Mesenchymal stem cell (in vitro differentiated cells and primary cell): ENCODE data around the gene FXYD1.

Experiments
- DNase-seq: peaks from one replicate; pipeline ENCODE4 v3.0.0-alpha.2; 2013
- H2AFZ ChIP-seq: one replicate; pipeline ENCODE4 v1.6.1; 2013; ENCODE audit warnings: low read depth, mild to moderate bottlenecking, control low read depth, inconsistent platforms, low read length, moderate library complexity
- H2AK5ac ChIP-seq: 2 replicates; pipeline ENCODE4 v1.6.1; 2013; ENCODE audit warnings: low read length, moderate library complexity, mild to moderate bottlenecking, inconsistent platforms; ENCODE audit not compliant: severe bottlenecking
- H2BK120ac ChIP-seq: one replicate; pipeline ENCODE4 v1.6.1; 2013; ENCODE audit warnings: low read depth, mild to moderate bottlenecking, inconsistent platforms, low read length, moderate library complexity
- H2BK12ac ChIP-seq, 2 experiments: one replicate each; pipeline ENCODE4 v1.6.1; 2013; ENCODE audit warnings: inconsistent platforms in 2 of 2, low read length in 2 of 2, mild to moderate bottlenecking in 2 of 2, moderate library complexity in 2 of 2, control low read depth in 1 of 2
- H2BK15ac ChIP-seq: one replicate; pipeline ENCODE4 v1.6.1; 2013; ENCODE audit warnings: mild to moderate bottlenecking, low read depth, inconsistent platforms; ENCODE audit not compliant: poor library complexity, severe bottlenecking
- H2BK5ac ChIP-seq: 2 replicates; pipeline ENCODE4 v1.6.1; 2013; ENCODE audit warnings: low read depth, mild to moderate bottlenecking, low read length, control low read depth, inconsistent platforms; ENCODE audit not compliant: poor library complexity, severe bottlenecking
- H3K14ac ChIP-seq, 2 experiments: one replicate each; pipeline ENCODE4 v1.6.1; 2013; ENCODE audit warnings: inconsistent platforms in 2 of 2, low read length in 2 of 2, control low read depth in 1 of 2, mild to moderate bottlenecking in 1 of 2, moderate library complexity in 1 of 2
- H3K18ac ChIP-seq, 2 experiments: one replicate each; pipeline ENCODE4 v1.6.1; 2013; ENCODE audit warnings: inconsistent platforms in 2 of 2, low read length in 2 of 2, control low read depth in 1 of 2, low read depth in 1 of 2, mild to moderate bottlenecking in 1 of 2
- H3K23ac ChIP-seq, 2 experiments: one replicate each; pipeline ENCODE4 v1.6.1; 2013; ENCODE audit warnings: inconsistent platforms in 2 of 2, low read length in 2 of 2, mild to moderate bottlenecking in 2 of 2, moderate library complexity in 2 of 2, control low read depth in 1 of 2
- H3K27ac ChIP-seq: 2 replicates; pipeline ENCODE4 v1.5.1; 2013; ENCODE audit warnings: mild to moderate bottlenecking, moderate library complexity, low read length, control low read depth, inconsistent platforms; ENCODE audit not compliant: poor library complexity, severe bottlenecking
- H3K27me3 ChIP-seq, 2 experiments: 2 replicates each; pipeline versions ENCODE4 v1.6.1 to v1.7.0; 2013; ENCODE audit warnings: low read length in 2 of 2, mild to moderate bottlenecking in 2 of 2, moderate library complexity in 2 of 2, control low read depth in 1 of 2, inconsistent platforms in 1 of 2; ENCODE audit not compliant: control insufficient read depth in 1 of 2, insufficient read depth in 1 of 2
- H3K36me3 ChIP-seq, 2 experiments: 2 replicates each; pipeline versions ENCODE4 v1.6.1 to v1.7.0; 2013; ENCODE audit warnings: low read length in 2 of 2, control low read depth in 1 of 2, inconsistent platforms in 1 of 2, low read depth in 1 of 2, mild to moderate bottlenecking in 1 of 2; ENCODE audit not compliant: insufficient read depth in 2 of 2, control insufficient read depth in 1 of 2
- H3K4ac ChIP-seq, 2 experiments: one replicate each; pipeline ENCODE4 v1.6.1; 2013; ENCODE audit warnings: inconsistent platforms in 2 of 2, low read length in 2 of 2, mild to moderate bottlenecking in 2 of 2, moderate library complexity in 2 of 2, control low read depth in 1 of 2, low read depth in 1 of 2
- H3K4me1 ChIP-seq: 2 replicates; pipeline ENCODE4 v1.6.1; 2013; ENCODE audit warnings: low read depth, low read length, control low read depth; ENCODE audit not compliant: control insufficient read depth, insufficient read depth
- H3K4me2 ChIP-seq: 2 replicates; pipeline ENCODE4 v1.6.1; 2013; ENCODE audit warnings: low read length, mild to moderate bottlenecking, inconsistent platforms; ENCODE audit not compliant: poor library complexity, severe bottlenecking
- H3K4me3 ChIP-seq, 2 experiments: 2 replicates each; pipeline versions ENCODE4 v1.5.1 to v1.7.0; 2013; ENCODE audit warnings: low read length in 2 of 2, mild to moderate bottlenecking in 2 of 2, control low read depth in 1 of 2, low read depth in 1 of 2; ENCODE audit not compliant: insufficient read depth in 1 of 2
- H3K79me1 ChIP-seq: replicated peaks from 2 replicates; pipeline ENCODE4 v1.6.1; 2013; ENCODE audit warnings: mild to moderate bottlenecking, control low read depth, low read length, inconsistent platforms; ENCODE audit not compliant: poor library complexity, severe bottlenecking
- H3K9ac ChIP-seq: 2 replicates; pipeline ENCODE4 v1.7.0; 2013; ENCODE audit warnings: mild to moderate bottlenecking, low read length, moderate library complexity
- H3K9me3 ChIP-seq: 2 replicates; pipeline ENCODE4 v1.7.0; 2013; ENCODE audit warnings: mild to moderate bottlenecking, low read length; ENCODE audit not compliant: control insufficient read depth
- H4K8ac ChIP-seq: one replicate; pipeline ENCODE4 v1.6.1; 2013; ENCODE audit warnings: inconsistent platforms, mild to moderate bottlenecking, low read length, moderate library complexity
- H4K91ac ChIP-seq: one replicate; pipeline ENCODE4 v1.6.1; 2013; ENCODE audit warnings: mild to moderate bottlenecking, low read length, inconsistent platforms
- WGBS: methylation state at CpG from one replicate; pipeline ENCODE4 v1.1.7; 2013; ENCODE audit warnings: mixed read lengths; 5-methylcytosine and 5-hydroxymethylcytosine counted together

FXYD1 gene

GRCh38 chr19:35146746-35147459 is 8.3 kb downstream of the FXYD1 start:
- peaks cover 26% of the 10 kb centered on the region for H3K4me1 ChIP-seq
- H3K14ac ChIP-seq: no peak overlapping the region
- H2BK120ac ChIP-seq: no peak overlapping the region
- H3K4me3 ChIP-seq: no peak overlapping the region
- H4K8ac ChIP-seq: no peak overlapping the region
- no peak overlapping the region for H2AFZ ChIP-seq
- WGBS: 82% methylated on average over 5 of the region's 7 CpGs
- H3K36me3 ChIP-seq: no peaks in the 10 kb centered on the region
- H3K79me1 ChIP-seq: no peaks in the 10 kb centered on the region
- no peak for DNase-seq
- H2BK15ac ChIP-seq: no peak overlapping the region
- no peak overlapping the region for H2BK5ac ChIP-seq
- peaks cover 4 to 34% of the 10 kb centered on the region in 2 experiments for H3K27me3 ChIP-seq
- H3K27ac ChIP-seq: no peak overlapping the region
- no peak overlapping the region for H3K4me2 ChIP-seq
- no peak overlapping the region for H3K4ac ChIP-seq
- no peak overlapping the region for H3K18ac ChIP-seq
- H3K23ac ChIP-seq: no peak overlapping the region
- no peaks in the 10 kb centered on the region for H3K9me3 ChIP-seq
- no peak overlapping the region for H2BK12ac ChIP-seq
- no peak overlapping the region for H3K9ac ChIP-seq
- no peak overlapping the region for H4K91ac ChIP-seq
- H2AK5ac ChIP-seq: no peak overlapping the region

GRCh38 chr19:35149463-35149862 is 10.8 kb downstream of the FXYD1 start:
- Histone ChIP-seq H3K79me1 (no peaks in the 10 kb centered on the region), H2BK12ac (no peak overlapping the region), H2AFZ (no peak overlapping the region), H3K4me1 (peaks cover 26% of the 10 kb centered on the region), H2BK120ac (no peak overlapping the region), H3K14ac (no peak overlapping the region), H3K4me3 (no peak overlapping the region), H3K18ac (no peak overlapping the region), H3K36me3 (no peaks in the 10 kb centered on the region), H3K4me2 (no peak overlapping the region), H3K9ac (no peak overlapping the region), H4K91ac (no peak overlapping the region), H2BK5ac (no peak overlapping the region), H4K8ac (no peak overlapping the region), H3K23ac (no peak overlapping the region), H3K4ac (no peak overlapping the region), H3K27ac (no peak overlapping the region), H3K9me3 (no peaks in the 10 kb centered on the region), H2AK5ac (peak overlapping the region; percentile 38), H2BK15ac (no peak overlapping the region), H3K27me3 (peaks cover 0 to 11% of the 10 kb centered on the region in 2 experiments)
- DNase-seq: no peak
- 88% methylated on average over 2 of the region's 3 CpGs for WGBS

DNA sequence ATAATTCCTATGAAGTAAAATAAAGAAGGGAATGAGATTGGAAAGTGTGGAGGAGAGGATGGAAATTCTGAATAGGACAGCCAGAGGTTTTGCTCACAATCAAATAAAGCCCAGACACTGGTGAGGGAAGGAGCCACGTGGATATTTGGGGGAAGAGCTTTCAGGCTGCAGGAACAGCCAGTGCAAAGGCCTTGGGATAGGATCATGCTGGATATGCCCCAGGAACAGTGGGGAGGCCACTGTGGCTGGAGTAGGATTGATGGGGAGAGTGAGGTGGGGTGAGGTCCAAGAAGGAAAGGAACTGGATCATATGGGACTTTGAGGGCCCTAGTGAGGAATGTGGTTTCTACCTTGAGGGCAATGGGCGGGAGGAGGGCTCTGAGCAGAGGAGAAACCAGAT is 11.8 kb downstream of the FXYD1 start:
- Histone ChIP-seq H2BK12ac (no peak overlapping the region), H3K14ac (no peak overlapping the region), H3K4me1 (peaks cover 25% of the 10 kb centered on the region), H4K91ac (no peak overlapping the region), H3K4ac (no peak overlapping the region), H3K18ac (no peak overlapping the region), H2BK5ac (no peak overlapping the region), H2AK5ac (no peak overlapping the region), H3K4me2 (no peak overlapping the region), H3K9me3 (no peaks in the 10 kb centered on the region), H3K79me1 (peaks cover 3% of the 10 kb centered on the region), H2BK120ac (no peak overlapping the region), H3K27ac (no peak overlapping the region), H2BK15ac (no peak overlapping the region), H3K36me3 (no peaks in the 10 kb centered on the region), H2AFZ (no peak overlapping the region), H4K8ac (no peak overlapping the region), H3K27me3 (peaks cover 0 to under 1% of the 10 kb centered on the region in 2 experiments), H3K9ac (no peak overlapping the region), H3K23ac (no peak overlapping the region), H3K4me3 (no peak overlapping the region)
- DNase-seq: no peak
- 80% methylated on average over 2 of the region's 2 CpGs for WGBS

DNA sequence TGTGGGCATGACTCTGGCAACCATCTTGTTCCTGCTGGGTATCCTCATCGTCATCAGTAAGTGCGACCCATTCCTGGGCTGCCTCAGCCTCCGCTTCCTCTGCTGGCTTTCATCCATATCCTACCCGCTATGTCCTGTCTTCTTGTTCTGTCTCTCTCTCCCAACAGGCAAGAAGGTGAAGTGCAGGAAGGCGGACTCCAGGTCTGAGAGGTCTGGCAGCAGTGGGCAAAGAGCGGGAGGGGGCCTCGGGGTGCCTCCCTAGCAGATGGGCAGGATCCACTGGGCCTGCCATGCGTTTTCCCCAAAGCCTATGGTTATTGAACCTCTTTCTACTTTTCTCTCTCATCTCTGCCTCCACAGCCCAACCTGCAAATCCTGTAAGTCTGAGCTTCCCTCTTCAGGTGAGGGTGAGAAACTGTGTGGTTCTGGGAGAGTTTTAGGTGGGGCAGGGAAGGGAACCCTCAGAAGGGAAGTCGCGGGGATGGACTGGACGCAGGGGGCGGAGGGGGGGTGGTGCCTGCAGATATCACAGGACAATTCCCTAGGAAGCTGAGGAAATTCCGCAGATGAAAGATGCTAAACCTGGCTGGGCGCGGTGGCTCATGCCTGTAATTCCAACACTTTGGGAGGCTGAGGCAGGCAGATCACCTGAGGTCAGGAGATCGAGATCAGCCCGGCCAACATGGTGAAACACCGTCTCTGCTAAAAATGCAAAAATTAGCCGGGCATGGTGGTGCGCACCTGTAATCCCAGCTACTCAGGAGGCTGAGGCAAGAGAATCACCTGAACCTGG is 12.8 kb downstream of the FXYD1 start:
- no peak overlapping the region for H2AFZ ChIP-seq
- no peak overlapping the region for H3K18ac ChIP-seq
- no peaks in the 10 kb centered on the region for H3K27me3 ChIP-seq
- no peak overlapping the region for H2BK15ac ChIP-seq
- no peak overlapping the region for H3K4ac ChIP-seq
- no peak overlapping the region for H3K14ac ChIP-seq
- no peak overlapping the region for H2BK120ac ChIP-seq
- H4K91ac ChIP-seq: peak overlapping the region; percentile 47
- H3K9ac ChIP-seq: no peak overlapping the region
- no peak overlapping the region for H4K8ac ChIP-seq
- H3K36me3 ChIP-seq: peaks cover 0 to 2% of the 10 kb centered on the region in 2 experiments
- no peak for DNase-seq
- H3K23ac ChIP-seq: no peak overlapping the region
- peaks cover 9% of the 10 kb centered on the region for H3K79me1 ChIP-seq
- no peak overlapping the region for H2BK5ac ChIP-seq
- 88% methylated on average over 19 of the region's 20 CpGs for WGBS
- H3K4me3 ChIP-seq: no peak overlapping the region
- no peak overlapping the region for H3K4me2 ChIP-seq
- no peaks in the 10 kb centered on the region for H3K9me3 ChIP-seq
- H3K27ac ChIP-seq: no peak overlapping the region
- no peak overlapping the region for H2BK12ac ChIP-seq
- H3K4me1 ChIP-seq: peaks cover 28% of the 10 kb centered on the region
- peak overlapping the region; percentile 30 for H2AK5ac ChIP-seq
